H1 (cell line): Measurements from ENCODE around the gene OR51B4. TPM values are rescaled to one million over a fixed set of nuclear protein-coding genes. Genes with fewer than 3 reads are reported as not detected.

Source experiments
- CTCF ChIA-PET: fragments of 300-600 bp; sonication (Branson Sonifier 250); formaldehyde crosslinking; loops from one replicate; lab custom pipeline; 2021; ENCODE audit not compliant: partially characterized antibody; lab: Charles Lee
- POLR2A ChIA-PET: fragments of 300-600 bp; sonication (Branson Sonifier 250); formaldehyde crosslinking; loops from one replicate; lab custom pipeline; 2021; ENCODE audit warnings: inconsistent platforms; ENCODE audit not compliant: partially characterized antibody; lab: Charles Lee
- DNase-seq, 2 experiments: peaks; one replicate each; pipeline versions ENCODE4 v3.0.0 to v3.0.0-alpha.2; 2010 to 2022; ENCODE audit warnings: low spot score in 2 of 2, low read depth in 1 of 2, mixed read lengths in 1 of 2
- FAIRE-seq: peaks from 2 replicates; lab custom pipeline; 2011; peaks lifted over from hg19 to GRCh38; lab: Jason Lieb, UNC
- H2AFZ ChIP-seq: 2 replicates; pipeline ENCODE4 v1.8.1; 2012; ENCODE audit warnings: low read length, inconsistent platforms
- H2AK5ac ChIP-seq: 2 replicates; pipeline ENCODE4 v1.6.1; 2013; ENCODE audit warnings: low read depth, low read length
- H2BK120ac ChIP-seq: replicated peaks from 2 replicates; pipeline ENCODE3; 2013; ENCODE audit warnings: low read depth, low read length, inconsistent platforms
- H2BK12ac ChIP-seq: 2 replicates; pipeline ENCODE4 v1.6.1; 2013; ENCODE audit warnings: low read depth, low read length
- H2BK15ac ChIP-seq: 2 replicates; pipeline ENCODE4 v1.6.1; 2013; ENCODE audit warnings: low read length
- H2BK20ac ChIP-seq: 2 replicates; pipeline ENCODE4 v1.6.1; 2013; ENCODE audit warnings: low read length
- H2BK5ac ChIP-seq: 2 replicates; pipeline ENCODE4 v1.6.1; 2013; ENCODE audit warnings: low read depth, low read length
- H3K14ac ChIP-seq: 2 replicates; pipeline ENCODE4 v1.6.1; 2013; ENCODE audit warnings: inconsistent platforms; ENCODE audit not compliant: insufficient read length
- H3K18ac ChIP-seq: 2 replicates; pipeline ENCODE4 v1.6.1; 2013; ENCODE audit warnings: low read length; ENCODE audit errors: extremely low read depth
- H3K23ac ChIP-seq: 2 replicates; pipeline ENCODE4 v1.6.1; 2013; ENCODE audit warnings: inconsistent platforms; ENCODE audit not compliant: insufficient read length
- H3K23me2 ChIP-seq: 2 replicates; pipeline ENCODE4 v1.6.1; 2013; ENCODE audit warnings: low read depth, low read length
- H3K27ac ChIP-seq: 2 replicates; pipeline ENCODE4 v1.6.1; 2011; ENCODE audit warnings: low read depth, low read length, inconsistent platforms
- H3K27me3 ChIP-seq, 4 experiments: replicated peaks in 1 of 4; 1 replicate in 1 of 4; 2 replicates in 3 of 4; pipeline versions ENCODE4 v1.6.1 to v1.8.1; 2011 to 2013; ENCODE audit warnings: low read length in 3 of 4, mild to moderate bottlenecking in 3 of 4, inconsistent platforms in 2 of 4, mixed read lengths in 2 of 4, moderate library complexity in 1 of 4; ENCODE audit not compliant: control insufficient read depth in 3 of 4, insufficient read depth in 3 of 4; ENCODE audit errors: extremely low read depth in 1 of 4
- H3K36me3 ChIP-seq, 4 experiments: 2 replicates each; pipeline versions ENCODE4 v1.6.1 to v1.8.1; 2011 to 2013; ENCODE audit warnings: mild to moderate bottlenecking in 4 of 4, low read length in 3 of 4, moderate library complexity in 2 of 4, control low read depth in 1 of 4, inconsistent platforms in 1 of 4; ENCODE audit not compliant: insufficient read depth in 4 of 4, control insufficient read depth in 2 of 4
- H3K4ac ChIP-seq: replicated peaks from 2 replicates; pipeline ENCODE3; 2013; ENCODE audit warnings: low read length, low read depth, mixed read lengths, inconsistent platforms; ENCODE audit not compliant: insufficient read length
- H3K4me1 ChIP-seq, 4 experiments: replicated peaks in 1 of 4; 1 replicate in 1 of 4; 2 replicates in 3 of 4; pipeline versions ENCODE4 v1.6.1 to v1.8.1; 2011 to 2013; ENCODE audit warnings: low read length in 3 of 4, inconsistent platforms in 2 of 4, mixed read lengths in 1 of 4; ENCODE audit not compliant: insufficient read depth in 4 of 4, control insufficient read depth in 3 of 4
- H3K4me2 ChIP-seq, 2 experiments: 2 replicates each; pipeline versions ENCODE4 v1.6.1 to v1.8.1; 2011 to 2013; ENCODE audit warnings: low read depth in 2 of 2, low read length in 2 of 2, control low read depth in 1 of 2, inconsistent platforms in 1 of 2, mild to moderate bottlenecking in 1 of 2; ENCODE audit not compliant: insufficient read depth in 1 of 2
- H3K4me3 ChIP-seq, 4 experiments: fragments of 200-600, 300-600 bp in 1 of 4; sonication (generic), shearing (Covaris generic), sonication (Bioruptor Twin) in 1 of 4; 2 replicates each; pipeline versions ENCODE4 v1.5.1 to v1.8.1; 2011 to 2016; ENCODE audit warnings: low read length in 4 of 4, low read depth in 3 of 4, control low read depth in 2 of 4, inconsistent platforms in 2 of 4, mild to moderate bottlenecking in 2 of 4, mixed read lengths in 1 of 4, moderate library complexity in 1 of 4; ENCODE audit not compliant: insufficient read depth in 2 of 4; ENCODE audit errors: extremely low read depth in 1 of 4
- H3K56ac ChIP-seq: replicated peaks from 2 replicates; pipeline ENCODE3; 2013; ENCODE audit warnings: low read depth, mild to moderate bottlenecking, mixed read lengths, low read length, inconsistent platforms; ENCODE audit not compliant: insufficient read length
- H3K79me1 ChIP-seq: 2 replicates; pipeline ENCODE4 v1.6.1; 2013; ENCODE audit warnings: low read depth, low read length, control low read depth
- H3K79me2 ChIP-seq, 2 experiments: 2 replicates each; pipeline versions ENCODE4 v1.6.1 to v1.8.1; 2012 to 2013; ENCODE audit warnings: low read length in 2 of 2, mild to moderate bottlenecking in 2 of 2, inconsistent platforms in 1 of 2; ENCODE audit not compliant: insufficient read depth in 2 of 2, control insufficient read depth in 1 of 2
- H3K9ac ChIP-seq, 4 experiments: replicated peaks in 1 of 4; 1 replicate in 1 of 4; 2 replicates in 3 of 4; pipeline versions ENCODE4 v1.6.1 to v1.8.1; 2011 to 2013; ENCODE audit warnings: low read depth in 3 of 4, low read length in 3 of 4, control low read depth in 2 of 4, mild to moderate bottlenecking in 2 of 4, moderate library complexity in 2 of 4, inconsistent platforms in 1 of 4; ENCODE audit errors: extremely low read depth in 1 of 4
- H3K9me3 ChIP-seq, 2 experiments: 2 replicates each; pipeline versions ENCODE4 v1.6.1 to v1.8.1; 2012 to 2013; ENCODE audit warnings: mild to moderate bottlenecking in 2 of 2, moderate library complexity in 2 of 2, control low read depth in 1 of 2, inconsistent platforms in 1 of 2, low read depth in 1 of 2, low read length in 1 of 2, mixed read lengths in 1 of 2; ENCODE audit not compliant: insufficient read depth in 2 of 2
- H4K20me1 ChIP-seq, 2 experiments: replicated peaks in 1 of 2; 2 replicates each; pipeline versions ENCODE3 to v1.8.1; 2011 to 2013; ENCODE audit warnings: inconsistent platforms in 2 of 2, low read length in 2 of 2, mild to moderate bottlenecking in 1 of 2; ENCODE audit not compliant: insufficient read depth in 2 of 2, control insufficient read depth in 1 of 2
- H4K5ac ChIP-seq: 2 replicates; pipeline ENCODE4 v1.6.1; 2013; ENCODE audit warnings: low read length, low read depth, mixed read lengths, inconsistent platforms; ENCODE audit not compliant: insufficient read length
- H4K8ac ChIP-seq: 2 replicates; pipeline ENCODE4 v1.8.0; 2013; ENCODE audit warnings: mild to moderate bottlenecking, moderate library complexity, low read length, inconsistent platforms; ENCODE audit not compliant: insufficient read depth; ENCODE audit errors: extremely low read depth
- H4K91ac ChIP-seq: replicated peaks from 2 replicates; pipeline ENCODE3; 2013; ENCODE audit warnings: low read length, mixed read lengths, inconsistent platforms; ENCODE audit not compliant: insufficient read length
- CHD2 ChIP-seq: IDR thresholded peaks from 2 replicates; pipeline ENCODE4 v1.6.1; 2012; ENCODE audit warnings: low read length, improper control_type of control experiment
- FOSL1 ChIP-seq: IDR thresholded peaks from 2 replicates; pipeline ENCODE4 v1.6.1; 2011; ENCODE audit warnings: mild to moderate bottlenecking, low read depth, low read length, moderate library complexity; ENCODE audit not compliant: insufficient read depth
- SIN3A ChIP-seq, 2 experiments: IDR thresholded peaks in 1 of 2; conservative IDR thresholded peaks in 1 of 2; 2 replicates each; pipeline ENCODE4 v1.6.1; 2011 to 2012; ENCODE audit warnings: low read length in 2 of 2, improper control_type of control experiment in 1 of 2, low read depth in 1 of 2, mild to moderate bottlenecking in 1 of 2
- polyA plus RNA-seq, 7 experiments: library from polyadenylated mRNA; depleted of rRNA in 3 of 7; stranded (reverse) in 5 of 7; unstranded in 2 of 7; fragments of >200 nt in 5 of 7; fragments of 200-250 nt in 2 of 7; gene quantifications; 1 replicate in 5 of 7; 2 replicates in 1 of 7; 4 replicates in 1 of 7; pipeline versions ENCODE4 v1.2.1 to v1.2.3, GENCODE V29; 2011 to 2013; ENCODE audit warnings: missing spikeins in 2 of 7, mixed read lengths in 2 of 7
- total RNA-seq: library from RNA; stranded (reverse); fragmentation: NEBNext Ultra II Directional; extraction: Animal tissue kit (Norgen Biotek cat#: 25700); gene quantifications from 2 replicates; pipeline ENCODE4 v1.2.1, GENCODE V29; 2021

Gene OR51B4
- total and polyA plus RNA-seq, 2 of the 8 experiments (the other 6 are each of a cell fraction or from before 2014, with no cell fraction given): not detected

- Histone ChIP-seq H2AK5ac (no peak overlapping the region), H3K23ac (no peak overlapping the region), H3K14ac (no peak overlapping the region), H3K18ac (no peak overlapping the region), H3K79me1 (0 out of 2 replicates have a peak, but pooled peaks cover 2% of the 10 kb centered on the region), H4K91ac (no peak overlapping the region), H3K56ac (no peak overlapping the region), H3K9ac (no peak overlapping the region), H3K27ac (no peak overlapping the region)
- CTCF ChIA-PET: interaction anchor here (0.8 to 8.6 kb wide), 3 partner anchors 9 to 76 kb away, joined by 3 to 48 read pairs (median 3); no protein-coding TSS in a partner anchor
- no peak for TF ChIP-seq CHD2
- TF ChIP-seq SIN3A (conservative IDR thresholded peaks at IDR 0.05 in 1 of 2, IDR thresholded peaks at IDR 0.05 in 1 of 2; ENCODE audit: low read depth in 1 of 2, low read length in 2 of 2): no peak
- TF ChIP-seq FOSL1: no peak
- TF ChIP-seq, all 59 proteins: peak for 0
- Histone ChIP-seq H3K4me2 (no peak overlapping the region), H3K79me2 (no peaks in the 10 kb centered on the region), H4K20me1 (no peaks in the 10 kb centered on the region), H3K4ac (no peak overlapping the region), H4K5ac (no peak overlapping the region), H3K36me3 (no peaks in the 10 kb centered on the region), H2BK5ac (no peak overlapping the region), H3K4me1 (no peaks in the 10 kb centered on the region; a peak in 1 of 7 replicates), H3K27me3 (no peaks in the 10 kb centered on the region), H2BK15ac (no peak overlapping the region), H3K23me2 (no peaks in the 10 kb centered on the region), H2AFZ (no peak overlapping the region), H2BK12ac (no peak overlapping the region), H2BK20ac (no peak overlapping the region), H3K9me3 (no peaks in the 10 kb centered on the region), H3K4me3 (no peak overlapping the region), H4K8ac (no peak overlapping the region), H2BK120ac (no peak overlapping the region)
- DNase-seq (no peak), FAIRE-seq (no peak)
- POLR2A ChIA-PET: no interaction called here
Measured at GRCh38 chr11:5281596-5281995, 20.1 kb downstream of the OR51B4 start.
